Activated CD8-positive, alpha-beta memory T cell treated with anti-CD3 and anti-CD28 coated beads for 48 hours (primary cell): ENCODE results near the gene TMEM63B.
"Not testable (repeated sequence)": the region's sequence is repeated elsewhere in the genome, so short reads cannot be mapped to it uniquely, and the experiment has no call there.

Source experiments
- DNase-seq, 3 experiments: peaks; one replicate each; pipeline ENCODE4 v3.0.0-alpha.2; 2020; ENCODE audit warnings: low read depth in 2 of 3, low spot score in 2 of 3

TMEM63B gene

DNA sequence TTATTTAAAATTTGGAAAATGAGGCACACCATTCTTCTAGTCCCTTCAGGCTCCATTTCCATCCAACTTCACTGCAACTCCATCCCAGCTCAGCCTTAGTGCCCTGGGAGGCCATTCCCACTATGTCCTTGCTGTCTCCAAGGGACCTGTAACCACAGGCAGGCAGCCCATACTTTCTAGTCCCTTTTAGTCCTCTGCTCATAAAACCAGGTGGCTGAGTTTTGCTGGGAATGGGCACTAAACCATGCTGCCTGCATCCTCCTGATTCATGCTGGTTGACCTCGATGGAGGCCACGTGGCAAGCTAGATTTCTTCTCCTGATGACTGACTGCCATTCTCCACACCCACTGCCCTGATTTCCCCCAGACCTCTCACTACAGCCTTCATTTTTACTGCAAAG is 61.9 kb downstream of the TMEM63B start:
- no peak for DNase-seq

DNA sequence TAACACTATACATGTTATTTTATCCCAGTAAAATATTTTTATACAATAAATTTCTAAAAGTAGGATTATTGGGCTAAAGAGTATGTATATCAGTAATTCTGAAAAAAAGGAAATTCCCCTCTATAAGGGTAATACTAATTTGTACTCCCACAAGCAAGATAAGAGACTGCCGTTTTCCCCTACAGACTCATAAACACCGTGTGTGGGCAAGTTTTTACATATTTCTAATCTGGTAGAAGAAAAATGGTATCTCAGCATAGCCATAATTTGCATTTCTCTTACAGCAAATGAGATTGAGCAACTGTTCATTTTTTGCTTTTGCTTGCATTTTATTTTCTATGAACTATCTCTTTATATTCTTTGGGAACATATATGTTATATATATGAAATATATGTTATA is 63.4 kb downstream of the TMEM63B start:
- DNase-seq, result no peak

DNA sequence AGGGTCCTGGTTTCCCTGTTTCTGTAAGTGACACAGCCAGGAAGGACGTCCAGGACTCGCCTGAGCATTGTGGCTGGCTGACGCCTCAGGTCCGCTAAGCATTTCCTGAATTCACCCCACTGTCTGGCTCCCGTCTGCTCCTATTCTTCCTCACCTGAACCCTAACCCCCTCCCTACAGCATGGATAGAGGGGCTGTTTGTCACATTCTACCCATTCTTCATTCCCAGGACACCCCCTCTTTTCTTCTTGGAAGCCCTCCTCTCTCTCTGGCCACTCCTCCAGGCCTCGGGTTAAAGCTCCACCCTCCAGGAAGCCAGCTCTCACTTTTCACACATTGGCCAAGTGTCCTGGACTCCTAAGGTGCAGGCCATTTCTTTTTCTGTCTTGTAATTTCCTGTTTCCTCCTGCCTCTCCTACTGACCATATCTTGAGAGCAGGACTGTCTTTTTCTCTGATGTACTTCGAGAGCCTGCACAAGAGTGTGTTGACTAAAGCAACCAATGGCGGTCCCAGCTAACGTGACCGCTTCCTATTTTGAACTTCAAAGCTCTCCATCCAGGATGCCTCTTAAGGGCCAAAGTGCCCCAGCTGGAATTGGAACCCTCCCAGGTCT is 65.2 kb downstream of the TMEM63B start:
- DNase-seq, result no peak

DNA sequence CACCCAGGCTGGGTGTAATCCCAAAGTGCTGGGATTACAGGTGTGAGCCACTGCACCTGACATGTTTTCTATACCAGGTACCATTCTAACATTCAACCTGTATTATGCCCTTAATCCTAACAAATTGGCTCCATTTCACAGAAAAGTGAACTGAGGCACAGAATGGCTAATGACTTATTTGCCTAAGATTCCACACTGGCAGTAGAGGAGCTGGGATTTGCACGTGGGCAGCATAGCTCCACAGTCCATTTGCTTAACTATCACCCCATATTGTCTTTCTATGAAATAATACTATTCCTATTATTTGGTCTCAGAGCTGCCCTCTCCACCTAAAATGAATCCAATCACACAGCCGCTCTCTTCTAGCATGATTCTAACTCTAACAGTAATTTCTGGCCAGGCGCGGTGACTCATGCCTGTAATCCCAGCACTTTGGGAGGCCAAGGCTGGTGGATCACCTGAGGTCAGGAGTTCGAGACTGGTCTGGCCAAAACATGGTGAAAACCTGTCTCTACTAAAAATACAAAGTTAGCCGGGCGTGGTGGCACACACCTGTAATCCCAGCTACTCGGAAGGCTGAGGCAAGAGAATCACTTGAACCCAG is 66.1 kb downstream of the TMEM63B start:
- DNase-seq, result no peak

DNA sequence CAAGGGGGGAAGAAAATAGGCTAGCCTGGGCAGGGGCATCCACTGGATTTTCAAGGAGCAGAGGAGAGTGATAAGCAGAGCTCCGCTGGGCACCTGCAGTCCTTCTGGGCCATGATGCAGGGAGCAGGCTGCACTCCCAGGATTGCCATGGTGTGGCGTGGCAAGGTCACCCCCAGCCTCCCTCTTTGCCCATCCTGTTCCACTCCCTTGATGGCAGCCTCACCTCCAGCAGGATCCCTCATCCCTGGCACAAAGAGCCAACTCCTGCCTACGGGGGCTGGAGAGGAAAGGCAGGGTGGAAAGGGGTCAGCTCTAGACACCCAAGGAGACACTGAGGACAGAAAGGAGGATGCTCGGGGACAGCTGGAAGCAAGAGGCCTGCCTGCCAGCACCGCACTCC is 67.0 kb downstream of the TMEM63B start:
- DNase-seq, result no peak

DNA sequence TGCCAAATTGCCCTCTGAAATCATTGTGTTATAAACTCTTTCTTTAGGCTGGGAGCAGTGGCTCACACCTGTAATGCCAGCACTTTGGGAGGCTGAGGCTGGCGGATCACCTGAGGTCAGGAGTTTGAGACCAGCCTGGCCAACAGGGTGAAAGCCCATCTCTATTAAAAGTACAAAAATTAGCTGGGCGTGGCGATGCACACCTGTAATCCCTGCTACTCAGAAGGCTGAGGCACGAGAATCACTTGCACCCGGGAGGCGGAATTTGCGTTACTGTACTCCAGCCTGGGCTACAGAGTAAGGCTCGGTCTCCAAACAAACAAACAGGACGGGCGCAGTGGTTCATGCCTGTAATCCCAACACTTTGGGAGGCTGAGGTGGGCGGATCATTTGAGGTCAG is 69.0 kb downstream of the TMEM63B start:
- DNase-seq, result not testable (repeated sequence)

DNA sequence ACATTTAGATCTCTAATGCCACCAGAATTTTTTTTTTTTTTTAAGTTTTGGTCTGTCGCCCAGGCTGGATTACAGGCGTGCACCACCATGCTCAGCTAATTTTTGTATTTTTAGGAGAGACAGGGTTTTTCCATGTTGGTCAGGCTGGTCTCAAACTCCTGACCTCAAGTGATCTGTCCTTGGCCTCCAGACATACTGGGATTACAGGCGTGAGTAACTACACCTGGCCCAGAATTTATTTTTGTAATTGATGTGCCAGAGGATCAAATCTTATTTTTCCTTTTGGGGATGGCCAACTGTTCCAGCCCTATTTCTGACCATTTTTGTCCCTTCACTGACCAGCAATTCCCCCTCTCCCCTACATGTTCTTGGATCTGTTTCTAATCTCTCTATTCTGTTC is 71.3 kb downstream of the TMEM63B start:
- no peak for DNase-seq

DNA sequence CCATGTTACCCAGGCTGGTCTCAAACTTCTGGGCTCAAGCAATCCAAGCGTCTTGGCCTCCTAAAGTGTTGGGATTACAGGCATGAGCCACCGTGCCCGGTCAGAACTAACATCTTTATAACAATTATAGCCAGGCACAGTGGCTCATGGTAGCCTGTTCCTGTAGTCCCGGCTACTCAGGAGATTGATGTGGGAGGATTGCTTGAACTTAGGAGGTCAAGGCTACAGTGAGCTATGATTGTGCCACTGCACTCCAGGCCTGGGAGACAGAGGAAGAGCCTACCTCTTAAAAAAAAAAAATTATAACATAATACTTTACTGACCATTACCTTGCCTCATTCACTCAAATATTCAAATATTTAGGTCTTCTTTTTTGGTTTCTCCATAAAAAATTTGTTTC is 72.5 kb downstream of the TMEM63B start:
- DNase-seq, result no peak

DNA sequence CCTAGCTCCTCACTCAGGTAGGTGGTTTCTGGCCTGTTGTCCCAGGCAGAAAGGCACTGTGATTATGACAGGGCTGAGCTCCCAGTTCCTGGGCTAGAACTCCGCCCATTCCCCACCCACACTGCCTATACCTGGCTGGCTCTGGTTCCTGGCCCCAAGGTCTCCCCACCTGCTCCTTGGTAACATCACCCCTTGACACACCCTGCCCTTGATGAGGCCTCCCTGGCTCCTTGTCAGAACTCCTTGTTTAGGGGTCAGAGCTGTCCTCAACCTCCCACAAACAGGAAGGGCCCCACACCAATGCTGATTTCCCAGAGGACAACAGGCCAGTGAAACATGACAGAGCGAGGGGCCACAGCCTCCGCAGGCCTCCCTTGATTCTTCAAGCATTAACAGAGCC is 73.8 kb downstream of the TMEM63B start:
- DNase-seq, result no peak

DNA sequence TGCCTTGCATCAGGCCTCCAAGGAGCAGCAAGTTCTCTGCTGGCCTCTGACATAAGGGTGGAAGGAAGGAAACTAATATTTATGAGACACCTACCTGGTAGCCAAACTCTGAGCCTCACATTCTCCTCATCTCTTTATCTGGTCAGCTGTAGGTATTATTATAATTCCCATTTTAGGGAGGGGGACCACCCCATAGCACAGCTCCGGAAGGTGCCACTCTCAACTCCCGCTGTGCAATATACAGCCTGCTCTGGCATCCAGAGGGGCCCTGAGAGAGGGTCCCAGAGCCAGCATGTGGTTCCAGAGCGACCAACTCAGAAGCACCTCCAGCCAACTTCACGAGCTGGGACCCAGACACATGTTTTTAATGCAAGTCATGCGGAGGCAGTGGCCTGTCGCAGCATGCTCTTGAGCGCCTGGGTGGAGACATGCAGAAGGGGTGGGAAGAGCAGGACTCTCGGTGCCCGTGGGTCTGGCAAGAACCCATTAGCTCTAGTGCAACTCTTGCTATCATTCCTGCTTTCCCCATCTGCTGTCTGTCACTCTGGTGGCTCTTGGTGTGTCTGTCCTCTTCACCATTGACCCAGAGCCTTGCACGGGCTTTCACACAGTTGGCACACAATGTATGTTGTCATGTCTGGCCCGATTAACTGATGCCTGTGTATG is 74.4 kb downstream of the TMEM63B start:
- DNase-seq, result no peak

DNA sequence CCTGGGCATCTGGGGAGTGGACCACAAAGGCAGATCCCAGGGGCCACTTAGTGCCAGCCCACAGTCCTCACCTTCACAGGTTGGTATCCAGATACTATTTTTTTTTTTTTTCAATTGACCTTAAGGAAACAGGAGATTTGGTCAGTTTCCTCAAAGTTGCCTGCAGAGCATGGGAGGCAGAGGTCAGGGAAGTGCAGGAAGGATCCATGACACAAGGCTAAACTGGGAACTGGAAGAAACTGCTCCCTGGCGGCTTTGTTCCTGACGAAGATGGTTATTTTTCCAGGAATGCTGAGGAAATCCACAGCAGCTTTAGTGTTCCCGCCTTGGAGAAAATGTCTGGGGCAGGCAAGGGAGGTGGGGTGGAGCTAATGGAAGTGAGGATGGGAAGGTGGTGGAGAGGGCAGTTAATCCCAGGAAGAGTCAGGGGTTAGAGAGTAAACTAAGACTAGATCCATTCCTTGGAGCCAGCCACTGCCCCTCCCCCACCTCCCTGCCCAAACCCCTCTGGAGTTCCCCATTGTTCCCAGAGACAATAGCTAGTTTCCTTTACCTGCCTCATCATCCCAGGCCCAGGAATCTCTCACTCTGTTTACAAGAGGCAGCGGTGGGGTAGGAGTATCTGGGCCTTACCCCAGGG is 75.1 kb downstream of the TMEM63B start:
- DNase-seq, result no peak

DNA sequence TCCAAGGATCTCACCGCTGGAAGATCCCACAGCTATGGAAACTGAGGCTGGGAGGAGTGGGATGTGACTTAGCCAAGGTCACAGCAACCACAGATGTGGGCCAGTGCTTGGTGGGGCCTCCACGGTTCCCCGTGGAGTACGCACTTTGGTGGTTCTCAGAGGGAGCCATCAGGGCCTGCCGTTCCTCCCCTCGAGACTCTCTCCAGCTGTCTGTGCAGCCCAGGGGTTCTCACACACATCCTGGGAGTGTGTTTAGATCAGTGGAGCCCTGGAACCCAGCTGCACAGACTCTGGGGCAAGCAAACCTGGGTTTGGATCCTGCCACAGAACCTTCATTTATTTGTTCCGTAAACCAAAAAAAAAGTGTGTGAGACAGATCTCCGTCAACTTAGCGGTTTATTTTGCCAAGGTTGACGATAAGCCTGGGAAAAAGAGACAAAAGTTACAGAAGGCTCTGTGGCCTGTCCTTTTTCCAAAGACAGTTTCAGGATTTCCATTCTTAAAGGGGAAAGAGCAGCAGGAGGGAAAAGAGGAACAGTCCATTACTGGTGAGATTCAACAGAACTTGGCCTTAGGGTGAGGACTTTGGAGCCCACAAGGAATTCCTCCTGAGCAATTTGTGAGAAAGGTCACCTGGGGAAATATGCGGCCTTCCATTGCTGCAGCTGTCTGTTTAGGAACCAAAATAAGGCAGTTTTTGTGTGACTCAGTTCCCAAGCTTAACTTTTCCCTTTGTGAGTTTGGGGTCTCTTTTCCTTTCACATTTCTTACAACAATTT is 75.8 kb downstream of the TMEM63B start:
- no peak for DNase-seq

DNA sequence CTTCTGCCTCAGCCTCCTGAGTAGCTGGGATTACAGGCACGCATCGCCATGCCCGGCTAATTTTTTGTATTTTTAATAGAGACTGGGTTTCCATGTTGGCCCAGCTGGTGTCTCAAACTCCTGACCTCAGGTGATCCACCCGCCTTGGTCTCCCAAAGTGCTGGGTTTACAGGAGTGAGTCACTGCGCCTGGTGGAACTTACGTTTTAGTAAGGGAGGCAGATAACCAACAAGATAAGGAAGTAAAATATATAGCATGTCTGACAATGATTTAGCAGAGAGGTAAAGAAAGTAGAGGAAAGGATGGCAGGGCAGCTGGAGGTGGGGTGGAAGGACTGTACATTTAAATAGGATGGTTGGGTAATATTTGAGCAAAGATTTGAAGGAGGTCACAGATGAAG is 76.6 kb downstream of the TMEM63B start:
- DNase-seq, result no peak
